22Rv1 (cell line): ENCODE data around the gene CFAP161.

Experiments
- H3K27ac ChIP-seq: fragments of 450-650 bp; 2 replicates; pipeline ENCODE4 v1.5.1; 2017
- CTCF ChIP-seq: fragments of 450-650 bp; IDR thresholded peaks from 2 replicates; pipeline ENCODE4 v1.5.1; 2017; ENCODE audit warnings: mild to moderate bottlenecking
- ZFX ChIP-seq: fragments of 450-650 bp; IDR thresholded peaks from 2 replicates; pipeline ENCODE4 v1.6.1; 2017; ENCODE audit warnings: antibody characterized with exemption, borderline replicate concordance

The CFAP161 gene

GRCh38 chr15:81168131-81168526, 34.1 kb downstream of the CFAP161 start:
- H3K27ac ChIP-seq, result no peak overlapping the region
- TF ChIP-seq ZFX (no peak), CTCF (no peak)

GRCh38 chr15:81168644-81169043, 34.6 kb downstream of the CFAP161 start:
- TF ChIP-seq CTCF, result no peak

GRCh38 chr15:81170511-81170910, 36.4 kb downstream of the CFAP161 start:
- TF ChIP-seq ZFX (no peak), CTCF (no peak)
- H3K27ac ChIP-seq, result no peak overlapping the region

More at GRCh38 chr15:81168644-81169043, 34.6 kb downstream of the CFAP161 start:
- no peak overlapping the region for H3K27ac ChIP-seq

GRCh38 chr15:81171286-81171685, 37.2 kb downstream of the CFAP161 start:
- TF ChIP-seq CTCF (no peak), ZFX (no peak)
- H3K27ac ChIP-seq, result no peak overlapping the region

- H3K27ac ChIP-seq, result no peak overlapping the region
- TF ChIP-seq CTCF (no peak), ZFX (no peak)
Observed at GRCh38 chr15:81174125-81174791, 40.2 kb downstream of the CFAP161 start.

GRCh38 chr15:81174792-81175327, 40.8 kb downstream of the CFAP161 start:
- no peak overlapping the region for H3K27ac ChIP-seq
- TF ChIP-seq CTCF (no peak), ZFX (no peak)

- no peak for TF ChIP-seq ZFX
- TF ChIP-seq CTCF, result no peak
- H3K27ac ChIP-seq, result no peak overlapping the region
Observed at GRCh38 chr15:81175496-81175895, 41.4 kb downstream of the CFAP161 start.
